HepG2 (cell line): ENCODE data around the gene SAMD8. TPM values are rescaled to one million over a fixed set of nuclear protein-coding genes. Genes with fewer than 3 reads are reported as not detected.

Experiments used
- ATAC-seq: fragments of 200-7000 bp; cut with Tn5 transposase; 3 replicates; pipeline ENCODE4 v1.9.1; 2020; ENCODE audit warnings: mild to moderate bottlenecking, moderate library complexity
- BruUV-seq: library from RNA; stranded (reverse); fragments of 400-500 nt; replicated peaks from 2 replicates; lab custom pipeline; 2021; lab: Mats Ljungman, UMichigan
- CTCF ChIA-PET: fragments of 300-600 bp; formaldehyde crosslinking; extraction: SDS; loops from one replicate; lab custom pipeline; 2021; ENCODE audit warnings: low total read pairs, inconsistent platforms, low intra/inter-chr PET ratio; lab: Yijun Ruan, JAX
- POLR2A ChIA-PET: fragments of 350-600 bp; sonication (Branson Sonifier 250); formaldehyde crosslinking; loops from one replicate; lab custom pipeline; 2020; ENCODE audit warnings: antibody characterized with exemption, inconsistent platforms; lab: Yijun Ruan, JAX
- DNase-seq: peaks from one replicate; pipeline ENCODE4 v3.0.0-alpha.2; 2015; ENCODE audit warnings: low spot score
- FAIRE-seq: peaks from 3 replicates; lab custom pipeline; 2011; peaks lifted over from hg19 to GRCh38; lab: Jason Lieb, UNC
- H2AFZ ChIP-seq: one replicate; pipeline ENCODE4 v1.6.1; 2011; ENCODE audit warnings: low read length, inconsistent platforms
- H3K27ac ChIP-seq: fragments of 300-600 bp; 3 replicates; pipeline ENCODE4 v1.8.0; 2011; ENCODE audit warnings: mixed run types, mild to moderate bottlenecking, mixed read lengths, low read length, inconsistent platforms; ENCODE audit not compliant: insufficient read depth; ENCODE audit errors: extremely low read length
- H3K27me3 ChIP-seq, 2 experiments: fragments of 200-600 bp in 1 of 2; 2 replicates in 1 of 2; 3 replicates in 1 of 2; pipeline versions ENCODE4 v1.6.0 to v1.8.0; 2011; ENCODE audit warnings: low read length in 2 of 2, mild to moderate bottlenecking in 2 of 2, moderate library complexity in 2 of 2, inconsistent platforms in 1 of 2; ENCODE audit not compliant: insufficient read depth in 2 of 2, control insufficient read depth in 1 of 2
- H3K36me3 ChIP-seq, 2 experiments: fragments of 200-600 bp in 1 of 2; replicated peaks in 1 of 2; 2 replicates in 1 of 2; 3 replicates in 1 of 2; pipeline versions ENCODE4 v1.5.1 to v1.8.0; 2011; ENCODE audit warnings: low read length in 2 of 2, inconsistent platforms in 1 of 2; ENCODE audit not compliant: insufficient read depth in 2 of 2, control insufficient read depth in 1 of 2
- H3K4me1 ChIP-seq: 2 replicates; pipeline ENCODE4 v1.5.1; 2012; ENCODE audit warnings: low read length, inconsistent platforms; ENCODE audit not compliant: insufficient read depth
- H3K4me2 ChIP-seq: 2 replicates; pipeline ENCODE4 v1.6.0; 2011; ENCODE audit warnings: low read depth, low read length, inconsistent platforms
- H3K4me3 ChIP-seq, 3 experiments: fragments of 200-600 bp in 1 of 3; sonication (generic), shearing (Covaris generic) in 1 of 3; replicated peaks in 1 of 3; 2 replicates each; pipeline ENCODE4 v1.5.1; 2011 to 2016; ENCODE audit warnings: low read length in 3 of 3, inconsistent platforms in 2 of 3, low read depth in 2 of 3, mild to moderate bottlenecking in 2 of 3, control low read depth in 1 of 3, mixed read lengths in 1 of 3; ENCODE audit not compliant: insufficient read depth in 1 of 3
- H3K79me2 ChIP-seq: one replicate; pipeline ENCODE4 v1.6.1; 2011; ENCODE audit warnings: low read length, inconsistent platforms; ENCODE audit not compliant: insufficient read depth
- H3K9ac ChIP-seq: 2 replicates; pipeline ENCODE4 v1.6.0; 2011; ENCODE audit warnings: mild to moderate bottlenecking, low read depth, low read length, inconsistent platforms; ENCODE audit not compliant: insufficient read depth
- H3K9me3 ChIP-seq: 2 replicates; pipeline ENCODE4 v1.5.1; 2012; ENCODE audit warnings: mild to moderate bottlenecking, low read length
- H4K20me1 ChIP-seq: 2 replicates; pipeline ENCODE4 v1.6.0; 2011; ENCODE audit warnings: inconsistent platforms, mild to moderate bottlenecking, low read length, moderate library complexity; ENCODE audit not compliant: insufficient read depth
- CBX5 ChIP-seq: sonication (generic); formaldehyde crosslinking; IDR thresholded peaks from 2 replicates; pipeline ENCODE4 v1.4.0; 2020; ENCODE audit warnings: missing genetic modification reagents, borderline replicate concordance
- CREM ChIP-seq, 2 experiments: sonication (generic) in 1 of 2; formaldehyde crosslinking in 1 of 2; IDR thresholded peaks; 2 replicates each; pipeline versions ENCODE4 v1.4.0 to v1.6.1; 2016 to 2020; ENCODE audit warnings: antibody characterized with exemption in 1 of 2, mild to moderate bottlenecking in 1 of 2, missing genetic modification reagents in 1 of 2
- EZH2 ChIP-seq: conservative IDR thresholded peaks from 2 replicates; pipeline ENCODE4 v1.6.1; 2012; ENCODE audit warnings: mild to moderate bottlenecking, low read depth, low read length, moderate library complexity
- NR2F6 ChIP-seq, 2 experiments: IDR thresholded peaks; 2 replicates each; pipeline ENCODE4 v1.6.1; 2016; ENCODE audit warnings: antibody characterized with exemption in 1 of 2, mild to moderate bottlenecking in 1 of 2
- PRMT3 ChIP-seq: sonication (generic); formaldehyde crosslinking; IDR thresholded peaks from 2 replicates; pipeline ENCODE4 v1.8.1; 2022; ENCODE audit warnings: low read depth, mild to moderate bottlenecking, moderate library complexity, missing genetic modification reagents, borderline replicate concordance
- SALL2 ChIP-seq: sonication (generic); formaldehyde crosslinking; IDR thresholded peaks from 2 replicates; pipeline ENCODE4 v1.8.1; 2023; ENCODE audit warnings: mild to moderate bottlenecking, missing genetic modification reagents, inconsistent platforms
- ZNF501 ChIP-seq: sonication (generic); formaldehyde crosslinking; IDR thresholded peaks from 2 replicates; pipeline ENCODE4 v1.5.1; 2020; ENCODE audit warnings: mild to moderate bottlenecking, moderate library complexity, missing genetic modification reagents
- WGBS: methylation state at CpG from one replicate; pipeline ENCODE4 v1.1.6; 2017; ENCODE audit warnings: low lambda C conversion rate; 5-methylcytosine and 5-hydroxymethylcytosine counted together
- in situ Hi-C: cut with HindIII; loops from 2 replicates; pipeline ENCODE4 v1.10.0; 2017; ENCODE audit warnings: low pct_unique_long_range_greater_than_20kb; ENCODE audit not compliant: extremely low pct_ligation_motif_present
- intact Hi-C: fragments of 100-400 bp; cut with micrococcal nuclease; formaldehyde crosslinking; loops from one replicate; pipeline ENCODE4 v1.10.0; 2022; ENCODE audit not compliant: unreplicated experiment
- polyA plus RNA-seq, 8 experiments: library from polyadenylated mRNA; depleted of rRNA in 3 of 8; stranded (reverse) in 7 of 8; unstranded in 1 of 8; fragments of >200 nt; fragmentation: Illumina TruSeq in 4 of 8; extraction: Trizol in 4 of 8; gene quantifications; 2 replicates each; pipeline versions ENCODE4 v1.2.1 to v1.2.3, GENCODE V29; 2011 to 2016; ENCODE audit warnings: low read depth in 4 of 8, missing spikeins in 1 of 8, mixed read lengths in 1 of 8; ENCODE audit not compliant: insufficient read depth in 1 of 8
- total RNA-seq, 5 experiments: library from RNA; depleted of rRNA; stranded (reverse); fragments of >200 nt; fragmentation: Illumina TruSeq; extraction: Trizol; gene quantifications; 2 replicates each; pipeline ENCODE4 v1.2.3, GENCODE V29; 2016; ENCODE audit warnings: low read depth in 1 of 5
- TF ChIP-seq, protein P1 (sequence below): sonication (generic); formaldehyde crosslinking; IDR thresholded peaks from 2 replicates; pipeline ENCODE4 v1.4.0; 2020; ENCODE audit warnings: missing genetic modification reagents
- TF ChIP-seq, protein P2 (sequence below): sonication (generic); formaldehyde crosslinking; IDR thresholded peaks from 2 replicates; pipeline ENCODE4 v1.4.0; 2020; ENCODE audit warnings: mild to moderate bottlenecking, missing genetic modification reagents, borderline replicate concordance
- TF ChIP-seq, protein P3 (sequence below): fragments of 450-650 bp; IDR thresholded peaks from 2 replicates; pipeline ENCODE4 v1.6.1; 2016

The SAMD8 gene
- total and polyA plus RNA-seq, 2 of the 13 experiments (the other 11 are each of a cell fraction or from before 2014, with no cell fraction given), result 10.4 to 13.2 TPM

DNA sequence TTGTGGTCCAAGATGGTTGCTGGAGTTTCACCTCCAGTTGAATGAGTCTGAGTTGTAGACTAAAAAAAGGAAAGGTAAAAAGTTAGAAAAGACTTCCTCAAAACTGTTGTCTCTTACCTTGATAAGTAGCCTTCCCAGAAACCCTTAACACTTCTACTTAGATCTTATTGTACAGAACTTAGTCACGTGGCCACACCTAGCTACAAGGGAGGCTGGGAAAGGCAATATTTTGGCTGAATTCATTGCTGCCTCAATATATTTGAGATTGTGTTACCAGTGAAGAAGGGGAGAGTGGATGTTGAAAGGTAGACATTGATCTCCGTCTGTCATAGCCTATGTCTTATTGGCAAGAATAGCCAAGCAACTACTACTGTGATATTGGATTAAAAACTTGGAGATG is 63.6 kb downstream of the SAMD8 start:
- H3K27me3 ChIP-seq, result no peaks in the 10 kb centered on the region
- H4K20me1 ChIP-seq, result no peaks in the 10 kb centered on the region
- no peaks in the 10 kb centered on the region for H3K9me3 ChIP-seq
- no peak for ATAC-seq
- no peak for DNase-seq
- ChIA-PET CTCF (no interaction called here), POLR2A (no interaction called here)
- in situ Hi-C loops, result no loop called here
- H2AFZ ChIP-seq, result no peak overlapping the region
- H3K27ac ChIP-seq, result no peak overlapping the region
- TF ChIP-seq, protein P1, sequence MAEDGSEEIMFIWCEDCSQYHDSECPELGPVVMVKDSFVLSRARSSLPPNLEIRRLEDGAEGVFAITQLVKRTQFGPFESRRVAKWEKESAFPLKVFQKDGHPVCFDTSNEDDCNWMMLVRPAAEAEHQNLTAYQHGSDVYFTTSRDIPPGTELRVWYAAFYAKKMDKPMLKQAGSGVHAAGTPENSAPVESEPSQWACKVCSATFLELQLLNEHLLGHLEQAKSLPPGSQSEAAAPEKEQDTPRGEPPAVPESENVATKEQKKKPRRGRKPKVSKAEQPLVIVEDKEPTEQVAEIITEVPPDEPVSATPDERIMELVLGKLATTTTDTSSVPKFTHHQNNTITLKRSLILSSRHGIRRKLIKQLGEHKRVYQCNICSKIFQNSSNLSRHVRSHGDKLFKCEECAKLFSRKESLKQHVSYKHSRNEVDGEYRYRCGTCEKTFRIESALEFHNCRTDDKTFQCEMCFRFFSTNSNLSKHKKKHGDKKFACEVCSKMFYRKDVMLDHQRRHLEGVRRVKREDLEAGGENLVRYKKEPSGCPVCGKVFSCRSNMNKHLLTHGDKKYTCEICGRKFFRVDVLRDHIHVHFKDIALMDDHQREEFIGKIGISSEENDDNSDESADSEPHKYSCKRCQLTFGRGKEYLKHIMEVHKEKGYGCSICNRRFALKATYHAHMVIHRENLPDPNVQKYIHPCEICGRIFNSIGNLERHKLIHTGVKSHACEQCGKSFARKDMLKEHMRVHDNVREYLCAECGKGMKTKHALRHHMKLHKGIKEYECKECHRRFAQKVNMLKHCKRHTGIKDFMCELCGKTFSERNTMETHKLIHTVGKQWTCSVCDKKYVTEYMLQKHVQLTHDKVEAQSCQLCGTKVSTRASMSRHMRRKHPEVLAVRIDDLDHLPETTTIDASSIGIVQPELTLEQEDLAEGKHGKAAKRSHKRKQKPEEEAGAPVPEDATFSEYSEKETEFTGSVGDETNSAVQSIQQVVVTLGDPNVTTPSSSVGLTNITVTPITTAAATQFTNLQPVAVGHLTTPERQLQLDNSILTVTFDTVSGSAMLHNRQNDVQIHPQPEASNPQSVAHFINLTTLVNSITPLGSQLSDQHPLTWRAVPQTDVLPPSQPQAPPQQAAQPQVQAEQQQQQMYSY, result no peak
- TF ChIP-seq NR2F6 (IDR thresholded peaks at IDR 0.05) (no peak), NR2F6 (CRISPR knock-in tag; IDR thresholded peaks at IDR 0.05) (no peak), CBX5 (CRISPR knock-in tag) (no peak), CREM (IDR thresholded peaks at IDR 0.05) (no peak), CREM (CRISPR knock-in tag; IDR thresholded peaks at IDR 0.05) (no peak), ZNF501 (CRISPR knock-in tag) (no peak), PRMT3 (CRISPR knock-in tag) (no peak), SALL2 (no peak), EZH2 (no peak)
- TF ChIP-seq, protein P2, sequence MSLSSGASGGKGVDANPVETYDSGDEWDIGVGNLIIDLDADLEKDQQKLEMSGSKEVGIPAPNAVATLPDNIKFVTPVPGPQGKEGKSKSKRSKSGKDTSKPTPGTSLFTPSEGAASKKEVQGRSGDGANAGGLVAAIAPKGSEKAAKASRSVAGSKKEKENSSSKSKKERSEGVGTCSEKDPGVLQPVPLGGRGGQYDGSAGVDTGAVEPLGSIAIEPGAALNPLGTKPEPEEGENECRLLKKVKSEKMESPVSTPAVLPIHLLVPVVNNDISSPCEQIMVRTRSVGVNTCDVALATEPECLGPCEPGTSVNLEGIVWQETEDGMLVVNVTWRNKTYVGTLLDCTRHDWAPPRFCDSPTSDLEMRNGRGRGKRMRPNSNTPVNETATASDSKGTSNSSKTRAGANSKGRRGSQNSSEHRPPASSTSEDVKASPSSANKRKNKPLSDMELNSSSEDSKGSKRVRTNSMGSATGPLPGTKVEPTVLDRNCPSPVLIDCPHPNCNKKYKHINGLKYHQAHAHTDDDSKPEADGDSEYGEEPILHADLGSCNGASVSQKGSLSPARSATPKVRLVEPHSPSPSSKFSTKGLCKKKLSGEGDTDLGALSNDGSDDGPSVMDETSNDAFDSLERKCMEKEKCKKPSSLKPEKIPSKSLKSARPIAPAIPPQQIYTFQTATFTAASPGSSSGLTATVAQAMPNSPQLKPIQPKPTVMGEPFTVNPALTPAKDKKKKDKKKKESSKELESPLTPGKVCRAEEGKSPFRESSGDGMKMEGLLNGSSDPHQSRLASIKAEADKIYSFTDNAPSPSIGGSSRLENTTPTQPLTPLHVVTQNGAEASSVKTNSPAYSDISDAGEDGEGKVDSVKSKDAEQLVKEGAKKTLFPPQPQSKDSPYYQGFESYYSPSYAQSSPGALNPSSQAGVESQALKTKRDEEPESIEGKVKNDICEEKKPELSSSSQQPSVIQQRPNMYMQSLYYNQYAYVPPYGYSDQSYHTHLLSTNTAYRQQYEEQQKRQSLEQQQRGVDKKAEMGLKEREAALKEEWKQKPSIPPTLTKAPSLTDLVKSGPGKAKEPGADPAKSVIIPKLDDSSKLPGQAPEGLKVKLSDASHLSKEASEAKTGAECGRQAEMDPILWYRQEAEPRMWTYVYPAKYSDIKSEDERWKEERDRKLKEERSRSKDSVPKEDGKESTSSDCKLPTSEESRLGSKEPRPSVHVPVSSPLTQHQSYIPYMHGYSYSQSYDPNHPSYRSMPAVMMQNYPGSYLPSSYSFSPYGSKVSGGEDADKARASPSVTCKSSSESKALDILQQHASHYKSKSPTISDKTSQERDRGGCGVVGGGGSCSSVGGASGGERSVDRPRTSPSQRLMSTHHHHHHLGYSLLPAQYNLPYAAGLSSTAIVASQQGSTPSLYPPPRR (CRISPR knock-in tag), result no peak
- TF ChIP-seq, protein P3, sequence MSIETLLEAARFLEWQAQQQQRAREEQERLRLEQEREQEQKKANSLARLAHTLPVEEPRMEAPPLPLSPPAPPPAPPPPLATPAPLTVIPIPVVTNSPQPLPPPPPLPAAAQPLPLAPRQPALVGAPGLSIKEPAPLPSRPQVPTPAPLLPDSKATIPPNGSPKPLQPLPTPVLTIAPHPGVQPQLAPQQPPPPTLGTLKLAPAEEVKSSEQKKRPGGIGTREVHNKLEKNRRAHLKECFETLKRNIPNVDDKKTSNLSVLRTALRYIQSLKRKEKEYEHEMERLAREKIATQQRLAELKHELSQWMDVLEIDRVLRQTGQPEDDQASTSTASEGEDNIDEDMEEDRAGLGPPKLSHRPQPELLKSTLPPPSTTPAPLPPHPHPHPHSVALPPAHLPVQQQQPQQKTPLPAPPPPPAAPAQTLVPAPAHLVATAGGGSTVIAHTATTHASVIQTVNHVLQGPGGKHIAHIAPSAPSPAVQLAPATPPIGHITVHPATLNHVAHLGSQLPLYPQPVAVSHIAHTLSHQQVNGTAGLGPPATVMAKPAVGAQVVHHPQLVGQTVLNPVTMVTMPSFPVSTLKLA, result no peak
- no peak overlapping the region for H3K4me2 ChIP-seq
- H3K4me3 ChIP-seq, result no peak overlapping the region
- H3K36me3 ChIP-seq, result peaks cover 3 to 25% of the 10 kb centered on the region in 2 experiments; a peak in 4 of 5 replicates
- WGBS, result 95% methylated on average over 2 of the region's 2 CpGs
- H3K4me1 ChIP-seq, result peaks cover 2% of the 10 kb centered on the region
- H3K9ac ChIP-seq, result no peak overlapping the region
- BruUV-seq, result no TSS peak
- intact Hi-C loops, result no loop called here
- no peak for FAIRE-seq
- no peaks in the 10 kb centered on the region for H3K79me2 ChIP-seq
